CD14-positive monocyte (primary cell): Measurements from ENCODE around the gene MECR. TPM values are rescaled to one million over a fixed set of nuclear protein-coding genes. Genes with fewer than 3 reads are reported as not detected.
A peak's percentile ranks its signal among the peaks of the same experiment; 100 is the strongest.

Source experiments
- DNase-seq, 3 donors: peaks; one replicate each; pipeline ENCODE4 v3.0.0-alpha.2; 2011 to 2022
- H2AFZ ChIP-seq: 2 replicates; pipeline ENCODE4 v1.6.0; 2012; ENCODE audit warnings: mild to moderate bottlenecking, low read depth, low read length, inconsistent platforms; ENCODE audit not compliant: insufficient read depth, poor library complexity, severe bottlenecking
- H3K27ac ChIP-seq, 2 donors: 1 replicate in 1 of 2; 2 replicates in 1 of 2; pipeline ENCODE4 v1.5.1; 2012 to 2013; ENCODE audit warnings: low read length in 2 of 2, control low read depth in 1 of 2, inconsistent platforms in 1 of 2, low read depth in 1 of 2, mild to moderate bottlenecking in 1 of 2
- H3K27me3 ChIP-seq, 2 donors: one replicate each; pipeline versions ENCODE4 v1.6.0 to v1.6.1; 2011 to 2013; ENCODE audit warnings: low read length in 2 of 2; ENCODE audit not compliant: control insufficient read depth in 2 of 2, insufficient read depth in 2 of 2
- H3K36me3 ChIP-seq, 2 donors: replicated peaks in 1 of 2; 1 replicate in 1 of 2; 2 replicates in 1 of 2; pipeline versions ENCODE4 v1.5.1 to v1.6.1; 2012 to 2013; ENCODE audit warnings: low read length in 2 of 2, control low read depth in 1 of 2, inconsistent platforms in 1 of 2, mild to moderate bottlenecking in 1 of 2; ENCODE audit not compliant: insufficient read depth in 2 of 2, control insufficient read depth in 1 of 2
- H3K4me1 ChIP-seq, 2 donors: 1 replicate in 1 of 2; 2 replicates in 1 of 2; pipeline versions ENCODE4 v1.5.1 to v1.6.1; 2012 to 2013; ENCODE audit warnings: low read length in 2 of 2, control low read depth in 1 of 2, inconsistent platforms in 1 of 2, mild to moderate bottlenecking in 1 of 2, moderate library complexity in 1 of 2; ENCODE audit not compliant: insufficient read depth in 2 of 2, control insufficient read depth in 1 of 2
- H3K4me2 ChIP-seq: replicated peaks from 2 replicates; pipeline ENCODE3; 2012; ENCODE audit warnings: low read length, moderate library complexity, mild to moderate bottlenecking; ENCODE audit not compliant: poor library complexity, severe bottlenecking; ENCODE audit errors: extremely low read depth
- H3K4me3 ChIP-seq, 3 experiments: fragments of 200-600 bp in 1 of 3; sonication (generic) in 1 of 3; replicated peaks in 1 of 3; 1 replicate in 2 of 3; 2 replicates in 1 of 3; pipeline ENCODE4 v1.5.1; 2011 to 2013; ENCODE audit warnings: low read length in 3 of 3, mild to moderate bottlenecking in 3 of 3, control low read depth in 2 of 3, low read depth in 2 of 3, inconsistent platforms in 1 of 3, moderate library complexity in 1 of 3
- H3K79me2 ChIP-seq: 2 replicates; pipeline ENCODE4 v1.6.0; 2012; ENCODE audit warnings: mild to moderate bottlenecking, control low read depth, inconsistent platforms, low read length, moderate library complexity; ENCODE audit not compliant: insufficient read depth
- H3K9ac ChIP-seq: 2 replicates; pipeline ENCODE4 v1.6.0; 2017; ENCODE audit warnings: low read length, mild to moderate bottlenecking; ENCODE audit not compliant: insufficient read depth, poor library complexity, severe bottlenecking
- H3K9me3 ChIP-seq, 2 donors: replicated peaks in 1 of 2; 1 replicate in 1 of 2; 2 replicates in 1 of 2; pipeline versions ENCODE4 v1.5.1 to v1.6.1; 2012 to 2013; ENCODE audit warnings: low read length in 2 of 2, control low read depth in 1 of 2; ENCODE audit not compliant: control insufficient read depth in 1 of 2, insufficient read depth in 1 of 2
- H4K20me1 ChIP-seq: 2 replicates; pipeline ENCODE4 v1.6.0; 2012; ENCODE audit warnings: mild to moderate bottlenecking, low read length, control low read depth, moderate library complexity; ENCODE audit not compliant: insufficient read depth
- H3K27ac Mint-ChIP-seq, 7 donors: one replicate each; pipeline ENCODE4 v1.8.0; 2020; ENCODE audit warnings: mild to moderate bottlenecking in 7 of 7, mixed read lengths in 7 of 7, moderate library complexity in 6 of 7, inconsistent platforms in 2 of 7
- H3K27me3 Mint-ChIP-seq, 3 donors: one replicate each; pipeline ENCODE4 v1.8.0; 2021 to 2022; ENCODE audit warnings: low read depth in 3 of 3, mild to moderate bottlenecking in 3 of 3, mixed read lengths in 3 of 3, moderate library complexity in 3 of 3, inconsistent platforms in 1 of 3
- H3K36me3 Mint-ChIP-seq, 2 donors: one replicate each; pipeline ENCODE4 v1.8.0; 2020; ENCODE audit warnings: mixed read lengths in 2 of 2, inconsistent platforms in 1 of 2, mild to moderate bottlenecking in 1 of 2
- H3K4me1 Mint-ChIP-seq: one replicate; pipeline ENCODE4 v1.8.0; 2020; ENCODE audit warnings: mild to moderate bottlenecking, mixed read lengths
- H3K4me3 Mint-ChIP-seq, 2 donors: one replicate each; pipeline ENCODE4 v1.8.0; 2020; ENCODE audit warnings: mild to moderate bottlenecking in 2 of 2, mixed read lengths in 2 of 2, moderate library complexity in 1 of 2
- H3K9me3 Mint-ChIP-seq, 7 donors: one replicate each; pipeline ENCODE4 v1.8.0; 2020 to 2022; ENCODE audit warnings: mixed read lengths in 7 of 7, mild to moderate bottlenecking in 6 of 7, moderate library complexity in 6 of 7, inconsistent platforms in 2 of 7
- WGBS: methylation state at CpG from one replicate; pipeline ENCODE4 v1.1.5; 2013; ENCODE audit warnings: missing lambda C conversion rate; ENCODE audit not compliant: insufficient coverage; 5-methylcytosine and 5-hydroxymethylcytosine counted together
- intact Hi-C, 2 donors: fragments of 100-400 bp; cut with micrococcal nuclease; formaldehyde crosslinking; loops; one replicate each; pipeline versions ENCODE4 v1.15.0 to v1.15.1; 2023
- polyA plus RNA-seq, 3 donors: library from polyadenylated mRNA; depleted of rRNA in 1 of 3; unstranded in 2 of 3; stranded (reverse) in 1 of 3; fragments of 300-500 nt in 2 of 3; fragments of >200 nt in 1 of 3; fragmentation: Illumina TruSeq in 2 of 3; gene quantifications; 1 replicate in 2 of 3; 2 replicates in 1 of 3; pipeline ENCODE4 v1.2.3, GENCODE V29; 2012 to 2021
- TF ChIP-seq, protein P1 (sequence below): fragments of 200-600 bp; IDR thresholded peaks from one replicate; pipeline ENCODE4 v1.8.0; 2022; ENCODE audit warnings: antibody characterized with exemption, mild to moderate bottlenecking

Gene MECR
- polyA plus RNA-seq, 3 donors, result 6.3 to 8.5 (median 7.5) TPM

DNA sequence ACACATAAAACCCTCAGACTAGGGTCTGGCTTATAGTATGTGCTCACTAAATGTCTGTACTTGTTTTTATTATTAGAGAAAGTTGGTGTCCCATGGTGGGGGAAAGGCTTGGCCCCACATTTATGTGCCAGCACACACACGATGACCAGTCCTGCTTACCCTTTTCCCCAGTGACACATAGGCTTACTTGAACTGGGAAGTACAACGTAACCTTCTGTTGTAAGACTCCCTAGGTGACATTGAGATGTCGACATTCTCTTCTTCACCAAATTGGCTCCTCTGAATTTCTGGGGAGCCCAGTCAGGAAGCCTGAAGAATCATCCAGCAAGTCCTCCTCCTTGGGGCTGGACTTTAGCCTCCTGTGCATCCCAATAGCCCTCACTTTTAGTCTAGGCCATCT lies 1.7 kb upstream of the MECR start:
- peaks cover 0 to 6% of the 10 kb centered on the region in 2 donors for H3K9me3 ChIP-seq
- H3K4me3 Mint-ChIP-seq, result no peak overlapping the region
- peaks cover 9 to 30% of the 10 kb centered on the region in 2 donors for H3K27me3 ChIP-seq
- H3K36me3 Mint-ChIP-seq, result peaks cover 6 to 7% of the 10 kb centered on the region in 2 donors
- peaks cover 4% of the 10 kb centered on the region for H4K20me1 ChIP-seq
- peak in 2 of 3 donors; percentile 10 to 46 for DNase-seq
- H3K9me3 Mint-ChIP-seq, result peaks cover 0 to 8% (median 4%) of the 10 kb centered on the region in 7 donors
- H3K36me3 ChIP-seq, result no peaks in the 10 kb centered on the region
- H3K4me1 ChIP-seq, result peaks cover 23 to 25% of the 10 kb centered on the region in 2 donors
- H3K27ac ChIP-seq, result no peak overlapping the region
- no peak overlapping the region for H3K27ac Mint-ChIP-seq
- 42% methylated on average over 2 of the region's 3 CpGs for WGBS
- no peak overlapping the region for H3K4me3 ChIP-seq
- H3K9ac ChIP-seq, result no peak overlapping the region
- peak overlapping the region; percentile 62 for H2AFZ ChIP-seq
- H3K27me3 Mint-ChIP-seq, result peaks cover 25 to 33% (median 31%) of the 10 kb centered on the region in 3 donors
- intact Hi-C loops, result no loop called here
- peaks cover 29% of the 10 kb centered on the region for H3K4me1 Mint-ChIP-seq
- TF ChIP-seq, protein P1, sequence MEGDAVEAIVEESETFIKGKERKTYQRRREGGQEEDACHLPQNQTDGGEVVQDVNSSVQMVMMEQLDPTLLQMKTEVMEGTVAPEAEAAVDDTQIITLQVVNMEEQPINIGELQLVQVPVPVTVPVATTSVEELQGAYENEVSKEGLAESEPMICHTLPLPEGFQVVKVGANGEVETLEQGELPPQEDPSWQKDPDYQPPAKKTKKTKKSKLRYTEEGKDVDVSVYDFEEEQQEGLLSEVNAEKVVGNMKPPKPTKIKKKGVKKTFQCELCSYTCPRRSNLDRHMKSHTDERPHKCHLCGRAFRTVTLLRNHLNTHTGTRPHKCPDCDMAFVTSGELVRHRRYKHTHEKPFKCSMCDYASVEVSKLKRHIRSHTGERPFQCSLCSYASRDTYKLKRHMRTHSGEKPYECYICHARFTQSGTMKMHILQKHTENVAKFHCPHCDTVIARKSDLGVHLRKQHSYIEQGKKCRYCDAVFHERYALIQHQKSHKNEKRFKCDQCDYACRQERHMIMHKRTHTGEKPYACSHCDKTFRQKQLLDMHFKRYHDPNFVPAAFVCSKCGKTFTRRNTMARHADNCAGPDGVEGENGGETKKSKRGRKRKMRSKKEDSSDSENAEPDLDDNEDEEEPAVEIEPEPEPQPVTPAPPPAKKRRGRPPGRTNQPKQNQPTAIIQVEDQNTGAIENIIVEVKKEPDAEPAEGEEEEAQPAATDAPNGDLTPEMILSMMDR, result no peak
- peaks cover 7% of the 10 kb centered on the region for H3K79me2 ChIP-seq
- no peak overlapping the region for H3K4me2 ChIP-seq

DNA sequence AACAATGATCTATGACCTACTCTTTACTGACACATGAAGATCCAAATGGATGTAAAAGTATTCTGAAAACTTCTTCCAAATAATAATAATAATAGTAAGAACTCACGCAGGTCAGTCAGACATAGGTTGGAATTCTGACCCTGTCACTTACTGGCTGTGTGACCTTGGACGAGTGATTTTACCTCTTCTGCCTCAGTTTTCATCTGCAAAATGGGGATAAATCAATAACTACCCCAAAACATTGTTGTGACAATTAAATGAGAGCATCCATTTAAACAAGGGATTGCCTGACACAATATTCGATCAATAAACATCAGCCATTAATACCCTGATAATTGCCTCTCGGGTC lies 556 bp downstream of the MECR start:
- Histone ChIP-seq H3K79me2 (peaks cover 7% of the 10 kb centered on the region), H3K4me1 (peaks cover 15% of the 10 kb centered on the region in 2 donors), H2AFZ (peak overlapping the region; percentile 91), H3K36me3 (no peaks in the 10 kb centered on the region), H3K27me3 (peaks cover 0 to 11% of the 10 kb centered on the region in 2 donors), H3K4me2 (peak overlapping the region; percentile 78), H4K20me1 (no peaks in the 10 kb centered on the region), H3K9me3 (no peaks in the 10 kb centered on the region), H3K27ac (peak overlapping the region; percentile 20 to 80), H3K9ac (peak overlapping the region; percentile 71), H3K4me3 (peak overlapping the region; percentile 52 to 88 (median 85))
- H3K9me3 Mint-ChIP-seq, result no peaks in the 10 kb centered on the region
- TF ChIP-seq, protein P1, result no peak
- H3K36me3 Mint-ChIP-seq, result no peaks in the 10 kb centered on the region
- H3K27ac Mint-ChIP-seq, result peak overlapping the region; percentile 80 to 92 (median 86)
- DNase-seq, result no peak
- WGBS, result 3% methylated on average over 3 of the region's 4 CpGs
- H3K4me3 Mint-ChIP-seq, result peak overlapping the region; percentile 88 to 95
- peaks cover 17% of the 10 kb centered on the region for H3K4me1 Mint-ChIP-seq
- intact Hi-C loops, result no loop called here
- H3K27me3 Mint-ChIP-seq, result peaks cover 9 to 16% (median 13%) of the 10 kb centered on the region in 3 donors
